Ovary (tissue), 3 donors: ENCODE measurements around the gene DEUP1.

Experiments used
- CTCF ChIP-seq, 3 donors: fragments of 450-650 bp in 2 of 3; fragments of 200-600 bp in 1 of 3; IDR thresholded peaks; one replicate each; pipeline versions ENCODE4 v1.5.1 to v1.8.0; 2016 to 2022; ENCODE audit warnings: antibody characterized with exemption in 3 of 3, mild to moderate bottlenecking in 1 of 3
- EP300 ChIP-seq: sonication (generic); formaldehyde crosslinking; IDR thresholded peaks from one replicate; pipeline ENCODE4 v1.6.1; 2017; ENCODE audit warnings: antibody characterized with exemption
- POLR2A ChIP-seq: fragments of 450-650 bp; IDR thresholded peaks from one replicate; pipeline ENCODE4 v1.6.1; 2017; ENCODE audit warnings: antibody characterized with exemption, mild to moderate bottlenecking, moderate library complexity
- donor health status: DM: no; HTN: no; CAD: no.

DNA sequence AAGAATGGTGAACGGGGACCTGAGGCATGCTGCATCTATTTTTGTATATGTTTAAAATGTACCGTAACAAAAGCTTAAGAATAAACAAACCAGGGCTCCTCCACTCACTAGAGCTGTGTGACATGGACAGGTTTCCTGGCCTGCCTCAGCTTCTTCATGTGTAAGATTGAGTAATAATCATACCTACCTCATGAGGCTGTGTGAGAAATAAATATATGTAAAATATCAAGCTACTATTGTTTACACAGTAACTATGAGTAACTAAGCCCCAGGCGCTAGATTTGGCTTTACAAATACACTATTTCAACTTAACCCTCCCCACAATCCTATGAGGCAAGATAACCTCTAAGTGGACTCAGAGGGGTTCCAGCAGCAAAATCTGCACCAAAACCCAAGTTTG lies 146.3 kb downstream of the DEUP1 start:
- no peak for TF ChIP-seq EP300
- TF ChIP-seq CTCF (IDR thresholded peaks at IDR 0.05), result no peak
- TF ChIP-seq POLR2A, result no peak
